Stimulated activated CD8-positive, alpha-beta memory T cell treated with anti-CD3 and anti-CD28 coated beads, Interleukin-4, amount 100 ng/mL, for 24 hours (primary cell): ENCODE results near the gene MYO1B.

Experiments
- DNase-seq: peaks from one replicate; pipeline ENCODE4 v3.0.0-alpha.2; 2020; ENCODE audit warnings: low read depth

The MYO1B gene

GRCh38 chr2:191226196-191226595 lies 19.0 kb upstream of the MYO1B start:
- DNase-seq, result no peak

GRCh38 chr2:191228333-191228732 lies 16.9 kb upstream of the MYO1B start:
- no peak for DNase-seq

GRCh38 chr2:191228861-191229260 lies 16.3 kb upstream of the MYO1B start:
- no peak for DNase-seq

DNA sequence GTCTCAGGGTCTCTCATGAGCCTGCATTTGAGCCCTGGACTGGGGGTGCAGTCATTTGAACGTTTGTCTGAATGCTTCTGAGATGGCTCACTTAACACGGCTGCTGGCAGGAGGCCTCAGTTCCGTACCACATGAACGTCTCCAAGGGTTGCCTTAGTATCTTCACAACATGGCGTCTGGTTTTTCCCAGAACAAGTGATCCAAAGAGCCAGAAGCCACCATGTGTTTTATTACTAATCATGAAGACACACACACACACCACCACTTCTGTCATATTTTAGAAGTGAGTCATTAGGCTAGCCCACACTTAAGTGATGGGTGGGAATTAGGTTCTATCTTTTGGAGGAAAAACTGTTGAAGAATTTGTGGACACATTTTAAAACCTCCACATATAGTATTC lies 15.0 kb upstream of the MYO1B start:
- no peak for DNase-seq

DNA sequence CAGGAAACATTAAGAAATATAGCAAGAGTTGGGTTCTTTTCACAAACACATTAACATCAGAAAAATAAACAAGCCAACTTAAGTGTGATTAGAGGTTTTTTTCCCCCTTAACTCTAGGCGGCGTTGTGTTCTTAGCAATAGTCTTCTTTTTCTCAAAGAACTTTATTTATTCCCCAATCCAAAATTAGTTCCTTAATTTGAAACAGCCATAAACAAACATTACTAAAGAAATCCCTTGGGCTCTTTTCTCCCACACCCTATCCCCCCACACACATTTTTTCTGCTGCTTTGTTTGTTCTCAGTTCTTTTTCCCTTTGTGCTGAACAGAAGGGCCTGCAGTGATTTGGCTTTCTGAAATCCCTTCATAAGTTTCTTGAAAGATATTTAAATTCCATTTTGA lies 13.2 kb upstream of the MYO1B start:
- no peak for DNase-seq

DNA sequence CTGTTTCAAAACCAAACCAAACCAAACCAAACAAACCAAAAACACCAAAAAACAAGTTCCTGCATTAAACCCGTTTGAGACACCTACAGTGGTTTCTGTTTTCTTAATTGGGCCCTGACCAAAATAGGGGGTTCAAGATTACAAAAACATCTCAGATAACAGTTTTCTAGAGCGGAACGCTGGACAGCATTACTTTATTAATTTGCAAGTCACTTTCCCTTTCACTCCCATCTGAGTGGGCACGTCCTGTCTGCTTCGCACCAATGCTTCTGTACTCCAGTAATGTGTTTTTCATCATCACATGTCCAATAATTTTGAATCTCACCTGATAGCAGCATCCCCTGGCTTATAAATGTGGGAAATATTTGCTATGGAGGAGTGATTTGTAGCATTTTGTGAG lies 11.7 kb upstream of the MYO1B start:
- DNase-seq, result no peak

- DNase-seq, result no peak
Measured at GRCh38 chr2:191234376-191234775, 10.8 kb upstream of the MYO1B start.

DNA sequence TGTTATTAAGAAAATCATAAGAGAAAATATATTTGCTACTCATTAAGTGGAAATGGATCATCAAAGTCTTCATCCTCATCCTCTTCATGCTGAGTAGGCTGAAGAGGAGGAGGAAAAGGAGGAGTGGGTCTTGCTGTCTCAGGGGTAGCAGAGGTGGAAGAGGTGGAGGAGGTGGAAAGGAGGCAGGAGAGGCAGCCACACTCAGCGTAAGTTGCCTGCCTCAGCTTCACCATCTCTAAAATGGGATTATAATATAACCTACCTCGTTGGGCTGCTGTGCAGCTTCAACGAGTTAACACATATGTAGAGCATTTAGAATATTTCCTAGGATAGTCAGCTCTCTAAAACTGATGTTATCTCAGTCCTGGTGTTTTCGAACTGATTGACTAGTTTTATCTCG lies 4.3 kb upstream of the MYO1B start:
- DNase-seq, result no peak

- DNase-seq, result no peak
Measured at GRCh38 chr2:191241418-191241817, 3.8 kb upstream of the MYO1B start.

- DNase-seq, result no peak
Measured at GRCh38 chr2:191243154-191243553, 2.0 kb upstream of the MYO1B start.

DNA sequence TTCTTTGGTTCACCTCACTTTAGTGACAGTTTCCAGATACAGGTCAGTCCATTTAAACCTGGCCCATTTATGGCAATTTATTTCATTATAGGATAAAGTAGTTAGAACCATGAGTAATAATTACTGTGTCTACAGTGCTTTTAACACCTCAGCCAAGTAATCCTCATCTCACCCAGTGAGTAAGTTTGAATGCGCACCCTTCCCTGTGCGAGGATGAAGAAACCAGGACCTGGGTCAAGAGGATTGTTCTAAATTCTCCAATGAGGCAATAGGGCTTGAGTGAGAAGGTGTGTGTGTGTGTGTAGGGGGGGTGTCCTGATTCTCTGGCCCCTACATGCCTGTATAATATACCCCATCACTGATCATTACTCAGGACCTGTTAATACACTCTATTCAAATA lies 854 bp upstream of the MYO1B start:
- no peak for DNase-seq

DNA sequence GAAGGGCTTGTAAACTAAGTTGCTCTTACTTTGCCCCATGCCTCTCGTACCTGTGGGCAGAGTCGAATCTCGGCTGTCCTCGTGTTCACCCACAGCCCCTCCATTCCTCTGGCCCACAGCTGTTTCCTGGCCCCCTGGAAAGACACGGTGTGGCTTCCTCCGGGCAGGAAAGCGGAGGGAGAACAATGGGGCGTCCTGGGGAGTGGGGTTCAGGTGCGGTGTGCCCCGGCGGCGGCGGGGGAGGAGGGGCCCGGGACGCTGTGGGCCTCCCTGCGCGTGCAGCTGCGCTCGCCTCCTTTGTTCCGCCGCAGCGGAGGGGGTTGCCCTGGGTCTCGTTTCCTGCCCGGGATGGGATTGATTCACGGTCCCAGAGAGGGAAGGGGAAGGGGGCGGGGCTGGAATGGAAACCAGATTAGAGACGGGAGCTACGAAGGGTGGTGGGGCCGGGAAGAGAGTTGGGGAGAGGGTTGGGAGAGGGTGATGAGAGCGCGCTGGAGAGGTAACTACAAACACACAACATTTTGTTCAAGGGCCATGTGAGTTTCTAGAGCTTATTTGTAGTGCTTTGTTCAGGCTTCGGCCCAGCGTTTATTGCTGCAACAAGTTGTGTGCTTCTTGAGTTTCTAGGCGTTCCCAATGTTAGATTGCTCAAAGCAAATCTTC lies 796 bp downstream of the MYO1B start:
- DNase-seq, result peak; percentile 6

GRCh38 chr2:191246820-191247380 lies 1.7 kb downstream of the MYO1B start:
- no peak for DNase-seq

DNA sequence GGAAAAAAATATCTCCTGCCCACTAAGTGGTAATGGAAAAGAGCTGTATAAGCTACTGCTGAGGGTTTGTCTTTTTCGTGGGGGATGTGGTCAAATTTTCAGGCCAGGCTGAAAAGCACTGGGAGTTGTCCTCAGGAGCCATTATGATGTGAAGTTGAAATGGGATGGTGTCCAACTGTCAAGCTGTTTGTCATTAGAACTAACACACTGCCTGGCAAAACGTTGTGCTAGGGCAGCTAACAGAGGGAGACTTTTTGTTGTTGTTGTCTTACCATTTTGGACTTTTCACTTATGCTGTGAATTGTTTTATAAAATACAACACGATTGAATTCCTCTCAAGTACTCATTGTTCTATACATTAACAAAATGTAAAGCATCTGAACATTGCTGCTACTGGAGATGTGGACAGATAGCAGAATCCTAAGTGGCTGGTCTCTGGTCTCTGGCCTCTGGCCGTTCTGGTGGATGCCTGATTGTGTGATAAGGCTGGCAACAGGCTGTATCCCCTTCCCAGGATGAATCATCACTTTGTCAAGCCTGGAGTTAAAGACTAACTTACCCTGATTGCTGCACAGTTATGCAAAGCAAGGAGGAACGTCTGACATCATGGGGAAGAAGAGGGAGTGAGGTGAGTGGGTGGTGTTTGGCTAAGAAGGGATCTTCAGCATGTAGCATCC lies 2.3 kb downstream of the MYO1B start:
- DNase-seq, result no peak

- DNase-seq, result no peak
Measured at GRCh38 chr2:191249156-191249813, 4.1 kb downstream of the MYO1B start.

GRCh38 chr2:191250400-191250799 lies 5.2 kb downstream of the MYO1B start:
- DNase-seq, result no peak

- no peak for DNase-seq
Measured at GRCh38 chr2:191250986-191251385, 5.8 kb downstream of the MYO1B start.

DNA sequence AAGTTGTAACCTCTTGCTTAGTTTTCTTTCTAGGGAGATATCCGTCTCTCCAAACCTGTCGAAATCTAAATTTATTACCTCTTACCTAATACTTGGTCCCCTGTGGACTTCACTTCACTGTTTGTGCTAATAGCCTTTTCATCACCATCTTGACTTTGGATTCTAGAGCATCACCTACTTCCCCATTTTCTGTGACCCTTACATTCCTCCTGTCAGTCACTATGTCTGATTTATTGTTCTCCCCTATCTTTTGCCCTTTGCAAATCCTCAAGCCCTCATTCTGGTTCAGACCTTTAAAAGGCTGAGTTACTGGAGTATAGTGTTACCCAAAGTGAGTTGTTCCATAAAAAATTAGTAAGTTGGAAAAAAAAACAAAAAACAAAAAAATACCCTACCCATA lies 7.5 kb downstream of the MYO1B start:
- DNase-seq, result no peak

- DNase-seq, result no peak
Measured at GRCh38 chr2:191253476-191253875, 8.3 kb downstream of the MYO1B start.

DNA sequence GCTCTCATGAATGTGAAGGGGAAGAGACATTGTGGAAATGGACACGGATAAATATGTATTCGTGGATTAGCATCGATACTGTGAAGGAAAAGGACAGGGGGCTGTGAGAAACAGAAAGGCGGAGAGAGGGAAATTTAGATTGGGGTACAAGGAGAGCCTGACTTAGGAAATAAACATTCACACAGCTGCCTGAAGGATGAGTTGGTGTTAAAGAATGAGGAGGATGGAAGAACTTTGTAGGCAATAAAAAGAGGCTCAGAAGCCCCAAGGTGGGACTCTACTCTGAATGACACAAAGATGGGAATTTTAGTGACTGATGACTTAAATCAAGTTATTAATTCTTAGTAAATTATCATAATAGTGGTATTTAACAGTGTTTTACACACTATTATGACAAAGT lies 10.1 kb downstream of the MYO1B start:
- DNase-seq, result no peak

DNA sequence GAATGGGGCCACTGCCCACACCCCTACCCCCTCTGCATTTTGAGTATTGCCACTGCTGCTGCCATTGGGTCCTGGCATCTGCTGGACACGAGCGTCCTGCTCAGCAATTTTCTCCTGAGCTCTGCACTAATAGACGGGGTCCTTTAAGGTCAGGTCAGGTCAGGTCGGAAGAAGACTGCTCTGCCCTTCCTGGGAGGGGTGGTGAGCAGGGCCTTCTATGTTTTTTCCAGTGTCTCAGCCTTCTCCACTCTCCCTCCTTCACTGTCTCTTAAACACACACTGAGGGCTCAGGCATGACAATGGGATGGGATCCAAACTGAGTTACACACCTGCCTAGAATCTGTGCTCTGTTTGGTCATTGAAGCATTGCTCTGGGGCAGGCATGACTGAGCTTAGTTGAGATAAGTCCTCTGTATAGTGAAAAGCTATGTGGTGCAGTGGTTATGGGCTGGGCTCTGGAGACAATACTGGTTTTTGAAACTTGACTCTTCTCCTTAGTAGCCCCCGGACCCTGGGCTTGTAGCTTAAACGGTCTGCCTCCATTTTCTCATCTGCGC lies 10.6 kb downstream of the MYO1B start:
- DNase-seq, result no peak

DNA sequence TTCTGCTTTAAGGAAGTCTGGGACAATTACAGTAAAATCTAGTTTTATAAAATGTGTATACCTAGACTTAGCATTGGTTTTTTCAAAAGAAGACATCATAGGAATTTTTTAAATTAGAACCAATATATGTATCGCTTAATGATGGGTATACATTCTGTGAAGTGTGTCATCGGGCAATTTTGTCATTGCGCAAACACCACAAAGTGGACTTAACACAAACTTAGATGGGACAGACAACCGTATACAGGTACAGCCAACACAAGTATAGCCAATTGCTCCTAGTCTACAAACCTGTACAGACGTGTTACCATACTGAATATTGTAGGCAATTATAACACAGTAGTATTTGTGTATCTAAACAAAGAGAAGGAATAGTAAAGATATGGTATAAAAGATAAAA lies 12.7 kb downstream of the MYO1B start:
- DNase-seq, result no peak

GRCh38 chr2:191258996-191259395 lies 13.8 kb downstream of the MYO1B start:
- DNase-seq, result no peak
